WTC11 (cell line): ENCODE measurements around the gene CABP2. TPM values are rescaled to one million over a fixed set of nuclear protein-coding genes. Genes with fewer than 3 reads are reported as not detected.

Source experiments
- ATAC-seq: fragments of 200-7000 bp; cut with Tn5 transposase; 2 replicates; pipeline ENCODE4 v1.10.0; 2021; ENCODE audit warnings: mild to moderate bottlenecking, moderate library complexity
- CTCF ChIA-PET: fragments of 300-600 bp; sonication (Branson Sonifier 250); formaldehyde crosslinking; loops from one replicate; lab custom pipeline; 2021; ENCODE audit warnings: antibody characterized with exemption; lab: Charles Lee
- POLR2A ChIA-PET: fragments of 350-600 bp; sonication (Branson Sonifier 250); formaldehyde crosslinking; loops from one replicate; lab custom pipeline; 2021; ENCODE audit warnings: antibody characterized with exemption; lab: Charles Lee
- DNase-seq: peaks from one replicate; pipeline ENCODE4 v3.0.0; 2021; ENCODE audit warnings: low spot score
- H3K27ac Mint-ChIP-seq: 2 replicates; pipeline ENCODE4 v1.8.0; 2021; ENCODE audit warnings: mixed read lengths
- H3K27me3 Mint-ChIP-seq: 2 replicates; pipeline ENCODE4 v1.8.0; 2021; ENCODE audit warnings: low read depth, mild to moderate bottlenecking, moderate library complexity, mixed read lengths
- H3K36me3 Mint-ChIP-seq: 2 replicates; pipeline ENCODE4 v1.8.0; 2021; ENCODE audit warnings: mixed read lengths
- H3K4me1 Mint-ChIP-seq: 2 replicates; pipeline ENCODE4 v1.8.0; 2022; ENCODE audit warnings: mixed read lengths
- H3K4me3 Mint-ChIP-seq: 2 replicates; pipeline ENCODE4 v1.8.0; 2021; ENCODE audit warnings: mild to moderate bottlenecking, moderate library complexity, mixed read lengths
- H3K9me3 Mint-ChIP-seq: 2 replicates; pipeline ENCODE4 v1.8.0; 2021; ENCODE audit warnings: mixed read lengths
- AFF4 ChIP-seq: sonication (generic); formaldehyde crosslinking; IDR thresholded peaks from 2 replicates; pipeline ENCODE4 v1.8.1; 2023; ENCODE audit warnings: mild to moderate bottlenecking, missing genetic modification reagents, borderline replicate concordance
- AR ChIP-seq: fragments of 250-450 bp; sonication (Bioruptor Pico); IDR thresholded peaks from 2 replicates; pipeline ENCODE4 v1.9.0; 2021; ENCODE audit warnings: mild to moderate bottlenecking
- ETV6 ChIP-seq: sonication (generic); formaldehyde crosslinking; IDR thresholded peaks from 2 replicates; pipeline ENCODE4 v1.8.1; 2022; ENCODE audit warnings: mild to moderate bottlenecking, missing genetic modification reagents
- MXD4 ChIP-seq: fragments of 250-450 bp; sonication (Bioruptor Pico); IDR thresholded peaks from 2 replicates; pipeline ENCODE4 v1.8.0; 2021; ENCODE audit warnings: mild to moderate bottlenecking, moderate library complexity, borderline replicate concordance
- NFE2L1 ChIP-seq: sonication (generic); formaldehyde crosslinking; IDR thresholded peaks from 2 replicates; pipeline ENCODE4 v1.8.1; 2023; ENCODE audit warnings: missing genetic modification reagents
- RELA ChIP-seq: sonication (generic); formaldehyde crosslinking; IDR thresholded peaks from 2 replicates; pipeline ENCODE4 v1.8.1; 2022; ENCODE audit warnings: missing genetic modification reagents, mild to moderate bottlenecking, borderline replicate concordance
- RORB ChIP-seq: fragments of 250-450 bp; sonication (Bioruptor Pico); IDR thresholded peaks from 2 replicates; pipeline ENCODE4 v1.9.0; 2021; ENCODE audit warnings: mild to moderate bottlenecking
- TEAD4 ChIP-seq: sonication (generic); formaldehyde crosslinking; IDR thresholded peaks from 2 replicates; pipeline ENCODE4 v1.8.0; 2022; ENCODE audit warnings: mild to moderate bottlenecking, missing genetic modification reagents
- TP53 ChIP-seq: sonication (generic); formaldehyde crosslinking; IDR thresholded peaks from 2 replicates; pipeline ENCODE4 v1.8.1; 2023; ENCODE audit warnings: mild to moderate bottlenecking, missing genetic modification reagents
- ZNF121 ChIP-seq: sonication (generic); formaldehyde crosslinking; IDR thresholded peaks from 2 replicates; pipeline ENCODE4 v1.8.0; 2023; ENCODE audit warnings: missing genetic modification reagents
- ZNF532 ChIP-seq: fragments of 250-450 bp; sonication (Bioruptor Pico); IDR thresholded peaks from 2 replicates; pipeline ENCODE4 v1.9.0; 2021; ENCODE audit warnings: mild to moderate bottlenecking, borderline replicate concordance
- total RNA-seq: library from RNA; stranded (reverse); gene quantifications from 3 replicates; pipeline ENCODE4 v1.2.3, GENCODE V29; 2021

Gene CABP2
- total RNA-seq, 1 experiment from 2014 or later: not detected

GRCh38 chr11:67523556-67524479 is 572 bp upstream of the CABP2 start:
- no peak overlapping the region for H3K27ac Mint-ChIP-seq

More at GRCh38 chr11:67523556-67524479, 572 bp upstream of the CABP2 start:
- Mint-ChIP-seq H3K4me3 (no peak overlapping the region), H3K9me3 (peaks cover 19% of the 10 kb centered on the region), H3K4me1 (no peaks in the 10 kb centered on the region), H3K36me3 (no peaks in the 10 kb centered on the region), H3K27me3 (peaks cover 5% of the 10 kb centered on the region; the same call in 1 of the 2 replicates)
- ChIA-PET POLR2A (no interaction called here), CTCF (no interaction called here)
- TF ChIP-seq NFE2L1 (no peak), RELA (no peak), TEAD4 (CRISPR knock-in tag) (no peak), ETV6 (CRISPR knock-in tag) (no peak), AFF4 (CRISPR knock-in tag) (no peak), ZNF121 (CRISPR knock-in tag) (no peak), AR (no peak), MXD4 (no peak), TP53 (CRISPR knock-in tag) (no peak), ZNF532 (CRISPR knock-in tag) (no peak), RORB (CRISPR knock-in tag) (no peak)
- no peak for ATAC-seq
- no peak for DNase-seq
